ENCODE data around the gene PLEKHO2. TPM values are rescaled to one million over a fixed set of nuclear protein-coding genes. Genes with fewer than 3 reads are reported as not detected.

Gene PLEKHO2
- total RNA-seq, 3 donors from 2014 or later = 9.3 to 14.2 (median 13.0) TPM

DNA sequence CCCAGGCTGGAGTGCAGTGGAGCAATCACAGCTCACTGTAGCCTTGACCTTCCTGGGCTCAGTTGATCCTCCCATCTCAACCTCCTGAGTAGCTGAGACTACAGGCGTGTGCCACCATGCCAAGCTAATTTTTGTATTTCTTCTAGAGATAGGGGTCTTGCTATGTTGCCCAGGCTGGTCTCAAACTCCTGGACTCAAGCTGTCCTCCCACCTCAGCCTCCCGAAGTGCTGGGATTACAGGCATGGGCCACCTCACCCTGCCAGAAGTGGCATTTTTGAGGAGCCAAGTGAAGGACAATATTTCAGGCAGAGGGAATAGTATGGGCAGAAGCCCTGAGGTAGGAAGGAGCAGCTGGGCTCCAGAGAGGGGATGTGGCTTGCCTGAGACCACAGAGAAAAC is 74.7 kb downstream of the PLEKHO2 start:
- Mint-ChIP-seq H3K36me3 (ENCODE audit: insufficient read depth) (no peaks in the 10 kb centered on the region), H3K4me1 (ENCODE audit: low read depth) (peaks cover 3% of the 10 kb centered on the region), H3K4me3 (no peak overlapping the region), H3K9me3 (no peaks in the 10 kb centered on the region), H3K27me3 (ENCODE audit: low read depth) (no peaks in the 10 kb centered on the region)
- no peak for DNase-seq
- ATAC-seq = no peak

DNA sequence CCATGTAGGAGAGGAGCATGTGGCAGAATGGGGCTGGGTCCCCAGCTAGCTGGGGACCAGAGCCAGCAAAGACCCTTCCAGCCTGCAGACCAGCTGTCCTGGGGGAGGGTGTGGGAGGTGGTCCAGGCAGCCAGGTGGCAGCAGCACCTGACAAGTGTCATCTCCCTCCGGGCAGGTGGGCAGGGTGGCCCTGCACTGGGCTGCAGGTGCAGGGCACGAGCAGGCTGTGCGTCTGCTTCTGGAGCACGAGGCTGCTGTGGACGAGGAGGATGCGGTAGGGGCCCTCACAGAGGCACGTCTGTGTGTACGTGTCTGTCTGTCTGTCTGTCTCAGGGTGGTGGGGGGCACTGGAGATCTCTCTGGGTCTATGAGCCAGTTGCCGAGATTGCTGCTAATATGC is 75.5 kb downstream of the PLEKHO2 start:
- DNase-seq (no peak), ATAC-seq (no peak)
- H3K36me3 Mint-ChIP-seq (ENCODE audit: insufficient read depth) = no peaks in the 10 kb centered on the region
- no peaks in the 10 kb centered on the region for H3K9me3 Mint-ChIP-seq
- H3K4me1 Mint-ChIP-seq (ENCODE audit: low read depth) = peaks cover 2% of the 10 kb centered on the region
- no peak overlapping the region for H3K4me3 Mint-ChIP-seq
- H3K27me3 Mint-ChIP-seq (ENCODE audit: low read depth) = no peaks in the 10 kb centered on the region

Other genes with a start within 250 kb of the PLEKHO2 start
- gene RBPMS2, start 66.3 kb upstream of the PLEKHO2 start, total RNA-seq = under 1 TPM in 2 of 3 donors, not detected in 1; 0.10 to 0.22 TPM
- 1 to 10 TPM; 1.5 to 2.2 (median 1.6) TPM for gene PIF1, start 16.3 kb upstream of the PLEKHO2 start, total RNA-seq
- 1 to 10 TPM in 2 of 3 donors, under 1 TPM in 1; 0.63 to 2.4 (median 1.4) TPM for gene ANKDD1A, start 70.0 kb downstream of the PLEKHO2 start, total RNA-seq
- 10 to 100 TPM; 69.8 to 80.9 (median 72.7) TPM for gene SPG21, start 148.0 kb downstream of the PLEKHO2 start, total RNA-seq
- gene MTFMT, start 187.7 kb downstream of the PLEKHO2 start, total RNA-seq = 10 to 100 TPM; 12.6 to 25.2 (median 16.4) TPM
- not detected for gene SLC51B, start 203.5 kb downstream of the PLEKHO2 start, total RNA-seq
- gene RASL12, start 226.1 kb downstream of the PLEKHO2 start, total RNA-seq = not detected
- gene KBTBD13, start 234.8 kb downstream of the PLEKHO2 start, total RNA-seq = not detected

All from activated T-cell treated with anti-CD3 and anti-CD28 coated beads, Interleukin-2, amount 50 U/mL, for 4 hours (primary cell).